Measurements from ENCODE around the gene ANXA4. TPM values are rescaled to one million over a fixed set of nuclear protein-coding genes. Genes with fewer than 3 reads are reported as not detected.

ANXA4 gene
- total RNA-seq, 1 donor from 2014 or later = 15.0 TPM

- no peak for TF ChIP-seq CTCF (IDR thresholded peaks at IDR 0.05; ENCODE audit: insufficient read depth, low read length, severe bottlenecking)
- DNase-seq (ENCODE audit: low read depth) = no peak
- H3K27me3 ChIP-seq (ENCODE audit: control insufficient read depth, insufficient read depth, low read length) = no peaks in the 10 kb centered on the region
- H3K4me3 ChIP-seq (ENCODE audit: low read depth, low read length) = no peak overlapping the region
- FAIRE-seq = no peak
- peaks cover 25% of the 10 kb centered on the region for H3K36me3 ChIP-seq (ENCODE audit: control insufficient read depth, insufficient read depth, low read length)
Measured at GRCh38 chr2:69807821-69808540, 66.0 kb downstream of the ANXA4 start.

GRCh38 chr2:69810550-69810949, 68.6 kb downstream of the ANXA4 start:
- no peak overlapping the region for H3K4me3 ChIP-seq (ENCODE audit: low read depth, low read length)
- H3K36me3 ChIP-seq (ENCODE audit: control insufficient read depth, insufficient read depth, low read length) = peaks cover 22% of the 10 kb centered on the region
- TF ChIP-seq CTCF (IDR thresholded peaks at IDR 0.05; ENCODE audit: insufficient read depth, low read length, severe bottlenecking) = no peak
- H3K27me3 ChIP-seq (ENCODE audit: control insufficient read depth, insufficient read depth, low read length) = no peaks in the 10 kb centered on the region
- DNase-seq (ENCODE audit: low read depth) (no peak), FAIRE-seq (no peak)

GRCh38 chr2:69811018-69811417, 69.1 kb downstream of the ANXA4 start:
- FAIRE-seq (no peak), DNase-seq (ENCODE audit: low read depth) (no peak)
- H3K27me3 ChIP-seq (ENCODE audit: control insufficient read depth, insufficient read depth, low read length) = no peaks in the 10 kb centered on the region
- no peak for TF ChIP-seq CTCF (IDR thresholded peaks at IDR 0.05; ENCODE audit: insufficient read depth, low read length, severe bottlenecking)
- H3K36me3 ChIP-seq (ENCODE audit: control insufficient read depth, insufficient read depth, low read length) = peaks cover 22% of the 10 kb centered on the region
- H3K4me3 ChIP-seq (ENCODE audit: low read depth, low read length) = no peak overlapping the region

GRCh38 chr2:69811591-69811990, 69.7 kb downstream of the ANXA4 start:
- no peak for FAIRE-seq
- Histone ChIP-seq H3K4me3 (ENCODE audit: low read depth, low read length) (no peak overlapping the region), H3K27me3 (ENCODE audit: control insufficient read depth, insufficient read depth, low read length) (no peaks in the 10 kb centered on the region), H3K36me3 (ENCODE audit: control insufficient read depth, insufficient read depth, low read length) (peaks cover 19% of the 10 kb centered on the region)
- TF ChIP-seq CTCF (IDR thresholded peaks at IDR 0.05; ENCODE audit: insufficient read depth, low read length, severe bottlenecking) = no peak
- no peak for DNase-seq (ENCODE audit: low read depth)

- Histone ChIP-seq H3K36me3 (ENCODE audit: control insufficient read depth, insufficient read depth, low read length) (peaks cover 19% of the 10 kb centered on the region), H3K27me3 (ENCODE audit: control insufficient read depth, insufficient read depth, low read length) (no peaks in the 10 kb centered on the region), H3K4me3 (ENCODE audit: low read depth, low read length) (no peak overlapping the region)
- FAIRE-seq (no peak), DNase-seq (ENCODE audit: low read depth) (no peak)
- no peak for TF ChIP-seq CTCF (IDR thresholded peaks at IDR 0.05; ENCODE audit: insufficient read depth, low read length, severe bottlenecking)
Measured at GRCh38 chr2:69815717-69816116, 73.8 kb downstream of the ANXA4 start.
